IMR-90 (cell line): ENCODE measurements around the gene CD38. TPM values are rescaled to one million over a fixed set of nuclear protein-coding genes. Genes with fewer than 3 reads are reported as not detected.

Experiments
- ATAC-seq: fragments of 200-7000 bp; cut with Tn5 transposase; 2 replicates; pipeline ENCODE4 v1.9.1; 2020; ENCODE audit warnings: low read depth, mild to moderate bottlenecking, moderate library complexity
- BruUV-seq: library from RNA; stranded (reverse); fragments of 400-500 nt; replicated peaks from 2 replicates; lab custom pipeline; 2021; lab: Mats Ljungman, UMichigan
- CTCF ChIA-PET: fragments of 300-600 bp; formaldehyde crosslinking; extraction: SDS; loops from one replicate; lab custom pipeline; 2021; ENCODE audit warnings: antibody characterized with exemption; lab: Yijun Ruan, JAX
- POLR2A ChIA-PET: fragments of 300-600 bp; sonication (Branson Sonifier 250); formaldehyde crosslinking; loops from one replicate; lab custom pipeline; 2022; ENCODE audit warnings: antibody characterized with exemption; ENCODE audit not compliant: unreplicated experiment; lab: Charles Lee
- DNase-seq: peaks from one replicate; pipeline ENCODE4 v3.0.0; 2013
- H2AFZ ChIP-seq: replicated peaks from 2 replicates; pipeline ENCODE3; 2013; ENCODE audit warnings: low read length, mild to moderate bottlenecking; ENCODE audit not compliant: poor library complexity
- H2AK5ac ChIP-seq: 2 replicates; pipeline ENCODE4 v1.6.1; 2013; ENCODE audit warnings: low read depth, low read length, inconsistent platforms
- H2AK9ac ChIP-seq: replicated peaks from 2 replicates; pipeline ENCODE3; 2013; ENCODE audit warnings: mild to moderate bottlenecking, low read depth, low read length, moderate library complexity; ENCODE audit not compliant: poor library complexity
- H2BK120ac ChIP-seq: 2 replicates; pipeline ENCODE4 v1.6.1; 2013; ENCODE audit warnings: low read depth, low read length, inconsistent platforms
- H2BK15ac ChIP-seq: 3 replicates; pipeline ENCODE4 v1.6.1; 2013; ENCODE audit warnings: low read depth, low read length, inconsistent platforms
- H2BK20ac ChIP-seq: 2 replicates; pipeline ENCODE4 v1.6.1; 2013; ENCODE audit warnings: low read depth, mild to moderate bottlenecking, inconsistent platforms, low read length, moderate library complexity
- H2BK5ac ChIP-seq: 2 replicates; pipeline ENCODE4 v1.6.1; 2013; ENCODE audit warnings: mild to moderate bottlenecking, low read depth, low read length, inconsistent platforms; ENCODE audit not compliant: poor library complexity, severe bottlenecking
- H3K14ac ChIP-seq: replicated peaks from 2 replicates; pipeline ENCODE4 v1.6.1; 2013; ENCODE audit warnings: low read depth, low read length, inconsistent platforms
- H3K18ac ChIP-seq: 2 replicates; pipeline ENCODE4 v1.6.1; 2013; ENCODE audit warnings: low read depth, low read length, control low read depth
- H3K23ac ChIP-seq: 2 replicates; pipeline ENCODE4 v1.6.1; 2013; ENCODE audit warnings: low read depth, low read length, inconsistent platforms
- H3K27ac ChIP-seq: 2 replicates; pipeline ENCODE4 v1.5.1; 2013; ENCODE audit warnings: mild to moderate bottlenecking, control low read depth, low read length; ENCODE audit not compliant: insufficient read depth
- H3K27me3 ChIP-seq: 2 replicates; pipeline ENCODE4 v1.6.1; 2013; ENCODE audit warnings: low read length; ENCODE audit not compliant: control insufficient read depth, insufficient read depth
- H3K36me3 ChIP-seq: 2 replicates; pipeline ENCODE4 v1.6.1; 2013; ENCODE audit warnings: low read length, mixed read lengths; ENCODE audit not compliant: control insufficient read depth, insufficient read depth
- H3K4ac ChIP-seq: 2 replicates; pipeline ENCODE4 v1.6.1; 2013; ENCODE audit warnings: low read depth, low read length, inconsistent platforms
- H3K4me1 ChIP-seq: 2 replicates; pipeline ENCODE4 v1.6.1; 2013; ENCODE audit warnings: low read length, mixed read lengths; ENCODE audit not compliant: control insufficient read depth, insufficient read depth
- H3K4me2 ChIP-seq: 2 replicates; pipeline ENCODE4 v1.6.1; 2013; ENCODE audit warnings: low read depth, mild to moderate bottlenecking, control low read depth, low read length, moderate library complexity
- H3K4me3 ChIP-seq: 2 replicates; pipeline ENCODE4 v1.5.1; 2013; ENCODE audit warnings: low read depth, mild to moderate bottlenecking, control low read depth, low read length, moderate library complexity; ENCODE audit not compliant: insufficient read depth
- H3K56ac ChIP-seq: 2 replicates; pipeline ENCODE4 v1.6.1; 2013; ENCODE audit warnings: low read length, inconsistent platforms; ENCODE audit not compliant: insufficient read depth; ENCODE audit errors: extremely low read depth
- H3K79me1 ChIP-seq, 2 experiments: 2 replicates each; pipeline ENCODE4 v1.6.1; 2013; ENCODE audit warnings: low read length in 2 of 2, inconsistent platforms in 1 of 2, low read depth in 1 of 2
- H3K9ac ChIP-seq: 2 replicates; pipeline ENCODE4 v1.6.1; 2013; ENCODE audit warnings: low read depth, low read length, control low read depth
- H3K9me1 ChIP-seq: 2 replicates; pipeline ENCODE4 v1.6.1; 2013; ENCODE audit warnings: low read length, inconsistent platforms; ENCODE audit not compliant: insufficient read depth
- H3K9me3 ChIP-seq: 2 replicates; pipeline ENCODE4 v1.6.1; 2013; ENCODE audit warnings: low read length; ENCODE audit not compliant: control insufficient read depth, insufficient read depth
- H4K20me1 ChIP-seq: 2 replicates; pipeline ENCODE4 v1.6.1; 2013; ENCODE audit warnings: low read length, inconsistent platforms; ENCODE audit not compliant: insufficient read depth
- H4K5ac ChIP-seq: 2 replicates; pipeline ENCODE4 v1.6.1; 2013; ENCODE audit warnings: mild to moderate bottlenecking, low read depth, low read length, control low read depth
- H4K8ac ChIP-seq, 2 experiments: 2 replicates each; pipeline ENCODE4 v1.6.1; 2013; ENCODE audit warnings: low read depth in 2 of 2, low read length in 2 of 2, control low read depth in 1 of 2, inconsistent platforms in 1 of 2
- H4K91ac ChIP-seq: 2 replicates; pipeline ENCODE4 v1.6.1; 2013; ENCODE audit warnings: low read depth, low read length, inconsistent platforms; ENCODE audit not compliant: insufficient read depth
- FOS ChIP-seq: fragments of 150-350 bp; IDR thresholded peaks from 2 replicates; pipeline ENCODE4 v1.6.1; 2016; ENCODE audit warnings: low read depth, low read length
- MAFK ChIP-seq: IDR thresholded peaks from 2 replicates; pipeline ENCODE4 v1.6.1; 2012; ENCODE audit warnings: low read depth, low read length, improper control_type of control experiment
- MAZ ChIP-seq: IDR thresholded peaks from 2 replicates; pipeline ENCODE4 v1.6.1; 2012; ENCODE audit warnings: low read depth, mild to moderate bottlenecking, low read length, improper control_type of control experiment, moderate library complexity, borderline replicate concordance
- MXI1 ChIP-seq: IDR thresholded peaks from 2 replicates; pipeline ENCODE4 v1.6.1; 2012; ENCODE audit warnings: low read depth, mild to moderate bottlenecking, low read length, moderate library complexity, borderline replicate concordance
- WGBS, 2 experiments: methylation state at CpG; one replicate each; pipeline versions ENCODE4 v1.1.5 to v1.1.7; 2013; ENCODE audit warnings: missing lambda C conversion rate in 2 of 2; ENCODE audit not compliant: insufficient read length in 1 of 2; ENCODE audit errors: extremely low coverage in 2 of 2; 5-methylcytosine and 5-hydroxymethylcytosine counted together
- dilution Hi-C: fragments of 300-500 bp; cut with HindIII; formaldehyde crosslinking; loops from one replicate; pipeline ENCODE4 v1.14.3; 2018; ENCODE audit warnings: low sequenced_read_pairs; ENCODE audit not compliant: unreplicated experiment
- in situ Hi-C: fragments of 300-500 bp; cut with MboI; formaldehyde crosslinking; loops from 3 replicates; pipeline ENCODE4 v1.14.3; 2019; ENCODE audit warnings: low sequenced_read_pairs, inconsistent platforms, mixed read lengths
- intact Hi-C: fragments of 100-400 bp; cut with micrococcal nuclease; formaldehyde crosslinking; loops from 2 replicates; pipeline ENCODE4 v1.10.0; 2022
- polyA plus RNA-seq, 3 experiments: library from polyadenylated mRNA; depleted of rRNA; stranded (reverse); fragments of >200 nt; gene quantifications; 2 replicates each; pipeline ENCODE4 v1.2.3, GENCODE V29; 2012; ENCODE audit warnings: low replicate concordance in 1 of 3
- total RNA-seq: library from RNA; depleted of rRNA; stranded (reverse); fragments of >200 nt; gene quantifications from 2 replicates; pipeline ENCODE4 v1.2.3, GENCODE V29; 2012
- TF ChIP-seq, protein P1 (sequence below): fragments of 150-350 bp; IDR thresholded peaks from 2 replicates; pipeline ENCODE4 v1.6.1; 2017; ENCODE audit warnings: mild to moderate bottlenecking, antibody characterized with exemption, low read length, low read depth

CD38 gene
- total and polyA plus RNA-seq, 2 of the 4 experiments (the other 2 are of a cell fraction), result not detected

DNA sequence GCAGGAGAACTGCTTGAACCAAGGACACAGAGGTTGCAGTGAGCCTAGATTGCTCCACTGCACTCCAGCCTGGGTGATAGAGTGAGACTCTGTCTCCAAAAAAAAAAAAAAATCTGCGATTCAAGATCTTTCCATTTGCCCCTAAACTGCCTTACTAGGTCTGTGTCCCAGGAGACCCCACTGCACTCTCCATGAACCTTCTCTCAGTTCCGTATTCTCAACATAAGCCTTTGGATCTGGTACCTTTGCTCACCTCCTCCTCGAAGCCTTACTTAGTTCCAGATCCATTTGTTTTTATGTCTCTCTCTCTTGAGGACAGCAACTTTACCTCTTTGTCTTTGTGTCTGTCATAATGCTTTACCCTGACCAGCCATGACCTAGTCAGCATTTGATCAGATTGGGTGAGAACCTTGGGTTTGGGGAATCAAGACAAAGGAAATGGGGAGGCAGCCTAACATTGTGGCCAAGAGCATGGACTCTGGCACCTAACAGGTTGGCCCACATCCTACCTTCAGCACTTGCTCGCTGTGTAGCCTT, 41.5 kb upstream of the CD38 start:
- Histone ChIP-seq H3K4me3 (no peak overlapping the region), H3K27me3 (peaks cover 5% of the 10 kb centered on the region), H2AFZ (no peak overlapping the region), H3K79me1 (no peaks in the 10 kb centered on the region), H2BK5ac (no peak overlapping the region), H3K36me3 (no peaks in the 10 kb centered on the region), H3K4ac (no peak overlapping the region), H2AK9ac (no peak overlapping the region), H3K18ac (no peak overlapping the region), H3K56ac (no peak overlapping the region), H3K4me1 (no peaks in the 10 kb centered on the region), H4K8ac (no peak overlapping the region), H2AK5ac (no peak overlapping the region), H2BK120ac (no peak overlapping the region), H4K91ac (no peak overlapping the region), H3K23ac (no peak overlapping the region), H3K9me3 (peaks cover 3% of the 10 kb centered on the region; the same call in 1 of the 2 replicates), H2BK20ac (no peak overlapping the region), H3K4me2 (no peak overlapping the region), H3K27ac (no peak overlapping the region), H4K5ac (no peak overlapping the region), H4K20me1 (no peaks in the 10 kb centered on the region), H3K9me1 (no peaks in the 10 kb centered on the region), H2BK15ac (no peak overlapping the region), H3K9ac (no peak overlapping the region), H3K14ac (no peak overlapping the region)
- in situ Hi-C loops (no loop called here), intact Hi-C loops (no loop called here), dilution Hi-C loops (no loop called here)
- 100% methylated on average over 2 of the region's 4 CpGs; no CpG with 5 or more reads in 1 of the 2 experiments for WGBS, 2 experiments
- CTCF ChIA-PET, result interaction anchor here (1.4 kb wide), 1 partner anchor 69 kb away, joined by 4 read pairs; no protein-coding TSS in a partner anchor
- no TSS peak for BruUV-seq
- no peak for ATAC-seq
- TF ChIP-seq MAFK, result no peak
- no peak for TF ChIP-seq MAZ
- no peak for TF ChIP-seq MXI1
- TF ChIP-seq FOS, result no peak
- TF ChIP-seq, protein P1, sequence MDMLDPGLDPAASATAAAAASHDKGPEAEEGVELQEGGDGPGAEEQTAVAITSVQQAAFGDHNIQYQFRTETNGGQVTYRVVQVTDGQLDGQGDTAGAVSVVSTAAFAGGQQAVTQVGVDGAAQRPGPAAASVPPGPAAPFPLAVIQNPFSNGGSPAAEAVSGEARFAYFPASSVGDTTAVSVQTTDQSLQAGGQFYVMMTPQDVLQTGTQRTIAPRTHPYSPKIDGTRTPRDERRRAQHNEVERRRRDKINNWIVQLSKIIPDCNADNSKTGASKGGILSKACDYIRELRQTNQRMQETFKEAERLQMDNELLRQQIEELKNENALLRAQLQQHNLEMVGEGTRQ, result no peak
- no peak for DNase-seq
- POLR2A ChIA-PET, result no interaction called here
